Thyroid gland (tissue), 4 donors: ENCODE data around the gene ZBTB7B.

Experiments
- CTCF ChIP-seq, 6 experiments: fragments of 200-600 bp in 3 of 6; fragments of 450-650 bp in 3 of 6; sonication (generic) in 3 of 6; IDR thresholded peaks; one replicate each; pipeline ENCODE4 v1.5.1; 2016 to 2019; ENCODE audit warnings: antibody characterized with exemption in 6 of 6, mild to moderate bottlenecking in 2 of 6, inconsistent platforms in 1 of 6, moderate library complexity in 1 of 6
- POLR2A ChIP-seq, 2 donors: fragments of 450-650 bp; IDR thresholded peaks; one replicate each; pipeline ENCODE4 v1.6.1; 2017; ENCODE audit warnings: antibody characterized with exemption in 2 of 2, mild to moderate bottlenecking in 2 of 2, moderate library complexity in 1 of 2

- no peak for TF ChIP-seq POLR2A (IDR thresholded peaks at IDR 0.05)
- no peak for TF ChIP-seq CTCF (IDR thresholded peaks at IDR 0.05)
Observed at GRCh38 chr1:155016231-155016831, 13.7 kb downstream of the ZBTB7B start.
